Kidney epithelial cell (primary cell): Measurements from ENCODE around the gene MVB12B. TPM values are rescaled to one million over a fixed set of nuclear protein-coding genes. Genes with fewer than 3 reads are reported as not detected.

Experiments
- DNase-seq: peaks from one replicate; pipeline ENCODE4 v3.0.0-alpha.2; 2010; ENCODE audit warnings: low read depth
- H3K27me3 ChIP-seq: 2 replicates; pipeline ENCODE4 v1.6.0; 2011; ENCODE audit warnings: low read length; ENCODE audit not compliant: control insufficient read depth, insufficient read depth
- H3K36me3 ChIP-seq: 2 replicates; pipeline ENCODE4 v1.5.1; 2011; ENCODE audit warnings: low read length; ENCODE audit not compliant: control insufficient read depth, insufficient read depth
- H3K4me3 ChIP-seq: 2 replicates; pipeline ENCODE4 v1.5.1; 2011; ENCODE audit warnings: low read depth, mild to moderate bottlenecking, control low read depth, low read length
- total RNA-seq: library from RNA; depleted of rRNA; stranded (reverse); fragments of >200 nt; gene quantifications from 2 replicates; pipeline ENCODE4 v1.2.3, GENCODE V29; 2015
- TF ChIP-seq, protein P1 (sequence below): IDR thresholded peaks from 2 replicates; pipeline ENCODE4 v1.5.1; 2011; ENCODE audit warnings: mild to moderate bottlenecking, moderate library complexity, low read length, control low read depth, inconsistent platforms; ENCODE audit not compliant: insufficient read depth, poor library complexity, severe bottlenecking

Gene MVB12B
- total RNA-seq, 1 donor from 2014 or later, result 13.1 TPM

DNA sequence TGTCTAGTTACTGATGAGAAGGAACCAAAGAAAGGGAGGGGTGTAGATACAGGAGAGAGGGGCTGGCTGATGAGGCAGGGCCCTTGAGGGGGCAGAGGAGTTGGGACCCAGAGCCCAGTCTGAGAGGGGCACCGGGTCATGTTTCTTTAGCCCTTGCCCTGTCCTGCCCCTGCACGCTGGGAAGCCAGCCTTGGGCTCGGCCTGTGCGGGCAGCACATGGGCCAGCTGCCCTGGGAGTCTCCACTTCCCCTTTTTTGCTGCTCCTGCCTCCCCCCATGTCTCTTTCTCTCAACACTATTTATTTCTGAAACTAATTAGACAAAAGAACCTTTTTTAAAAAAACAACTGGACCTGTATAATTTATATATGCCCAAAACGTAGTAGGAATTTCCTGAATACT lies 20.5 kb downstream of the MVB12B start:
- no peak overlapping the region for H3K4me3 ChIP-seq
- DNase-seq, result no peak
- TF ChIP-seq, protein P1, sequence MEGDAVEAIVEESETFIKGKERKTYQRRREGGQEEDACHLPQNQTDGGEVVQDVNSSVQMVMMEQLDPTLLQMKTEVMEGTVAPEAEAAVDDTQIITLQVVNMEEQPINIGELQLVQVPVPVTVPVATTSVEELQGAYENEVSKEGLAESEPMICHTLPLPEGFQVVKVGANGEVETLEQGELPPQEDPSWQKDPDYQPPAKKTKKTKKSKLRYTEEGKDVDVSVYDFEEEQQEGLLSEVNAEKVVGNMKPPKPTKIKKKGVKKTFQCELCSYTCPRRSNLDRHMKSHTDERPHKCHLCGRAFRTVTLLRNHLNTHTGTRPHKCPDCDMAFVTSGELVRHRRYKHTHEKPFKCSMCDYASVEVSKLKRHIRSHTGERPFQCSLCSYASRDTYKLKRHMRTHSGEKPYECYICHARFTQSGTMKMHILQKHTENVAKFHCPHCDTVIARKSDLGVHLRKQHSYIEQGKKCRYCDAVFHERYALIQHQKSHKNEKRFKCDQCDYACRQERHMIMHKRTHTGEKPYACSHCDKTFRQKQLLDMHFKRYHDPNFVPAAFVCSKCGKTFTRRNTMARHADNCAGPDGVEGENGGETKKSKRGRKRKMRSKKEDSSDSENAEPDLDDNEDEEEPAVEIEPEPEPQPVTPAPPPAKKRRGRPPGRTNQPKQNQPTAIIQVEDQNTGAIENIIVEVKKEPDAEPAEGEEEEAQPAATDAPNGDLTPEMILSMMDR, result no peak
- H3K36me3 ChIP-seq, result no peaks in the 10 kb centered on the region
- H3K27me3 ChIP-seq, result no peaks in the 10 kb centered on the region

DNA sequence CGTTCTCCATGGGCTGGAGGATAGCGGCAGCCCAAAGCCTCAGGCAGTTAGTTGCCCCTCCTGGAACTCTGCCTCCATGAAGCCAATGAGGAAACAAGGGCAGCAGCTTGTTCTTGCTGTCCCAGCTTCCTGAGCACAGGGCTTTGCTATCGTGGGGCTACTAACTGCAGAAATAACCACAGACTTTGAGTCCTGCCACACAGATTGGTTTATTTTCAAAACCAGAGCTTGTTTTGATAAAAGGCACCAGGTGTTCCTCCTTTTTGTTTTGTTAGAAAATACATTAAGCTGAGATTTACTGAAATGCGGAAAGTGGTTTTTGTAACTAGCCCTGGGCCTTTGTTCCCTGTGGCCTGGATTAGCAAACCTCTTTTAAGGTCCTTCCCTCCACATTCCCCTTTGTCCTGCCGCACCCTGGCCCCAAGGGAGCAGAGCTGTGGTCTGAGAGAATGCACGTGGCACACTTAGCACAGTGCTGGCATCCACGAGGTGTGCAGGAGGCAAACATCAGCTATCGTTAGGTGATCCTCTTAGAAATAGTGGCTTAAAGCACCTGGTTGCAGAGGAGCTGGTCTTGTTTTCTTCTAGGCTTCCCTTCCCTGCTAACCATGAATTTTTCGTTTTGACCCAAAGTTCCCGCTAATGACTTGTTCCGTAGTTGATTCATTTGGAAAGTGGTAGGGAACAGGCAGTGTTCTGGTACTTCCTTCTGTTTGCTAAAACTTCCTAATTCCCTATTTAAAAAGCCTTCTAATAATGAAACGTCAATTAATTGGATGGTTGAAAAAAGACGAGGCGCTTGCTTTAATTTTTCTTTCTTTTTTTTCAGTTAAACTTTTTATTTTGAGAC lies 21.5 kb downstream of the MVB12B start:
- DNase-seq, result no peak
- H3K4me3 ChIP-seq, result no peak overlapping the region
- H3K27me3 ChIP-seq, result no peaks in the 10 kb centered on the region

DNA sequence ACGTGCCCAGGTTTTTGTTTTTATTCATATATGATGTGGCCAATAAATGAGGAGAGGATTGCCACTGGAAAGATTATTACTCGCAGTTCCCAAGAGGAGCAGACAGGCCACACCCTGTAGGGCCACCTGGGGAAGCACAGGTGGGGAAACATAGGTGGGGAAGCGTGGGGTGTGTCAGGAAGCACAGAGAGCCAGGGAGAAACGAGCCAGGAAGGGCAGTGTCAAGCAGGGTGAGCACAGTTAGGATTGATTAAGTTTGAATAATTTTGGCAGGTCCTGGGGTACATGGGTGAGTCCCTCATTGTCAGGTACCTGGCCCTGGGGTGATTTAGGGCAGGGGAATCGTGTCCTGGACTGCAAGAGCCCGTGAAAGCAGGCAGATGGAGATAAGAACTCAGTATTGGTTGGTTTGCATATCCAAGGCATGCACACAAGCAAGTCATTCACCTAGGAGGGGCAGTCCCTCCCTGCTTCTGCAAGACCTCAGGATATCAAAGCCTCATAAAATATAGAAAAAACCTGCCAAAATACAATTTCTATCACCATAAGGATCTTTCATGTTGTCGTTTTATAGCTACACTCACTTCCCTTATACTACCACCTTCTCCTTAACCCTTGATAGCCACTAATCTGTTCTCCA lies 22.4 kb downstream of the MVB12B start:
- H3K36me3 ChIP-seq, result no peaks in the 10 kb centered on the region
- no peaks in the 10 kb centered on the region for H3K27me3 ChIP-seq
- no peak overlapping the region for H3K4me3 ChIP-seq
- TF ChIP-seq, protein P1, result no peak
- no peak for DNase-seq

More for the DNA sequence above, 21.5 kb downstream of the MVB12B start:
- no peaks in the 10 kb centered on the region for H3K36me3 ChIP-seq
- TF ChIP-seq, protein P1, result no peak

DNA sequence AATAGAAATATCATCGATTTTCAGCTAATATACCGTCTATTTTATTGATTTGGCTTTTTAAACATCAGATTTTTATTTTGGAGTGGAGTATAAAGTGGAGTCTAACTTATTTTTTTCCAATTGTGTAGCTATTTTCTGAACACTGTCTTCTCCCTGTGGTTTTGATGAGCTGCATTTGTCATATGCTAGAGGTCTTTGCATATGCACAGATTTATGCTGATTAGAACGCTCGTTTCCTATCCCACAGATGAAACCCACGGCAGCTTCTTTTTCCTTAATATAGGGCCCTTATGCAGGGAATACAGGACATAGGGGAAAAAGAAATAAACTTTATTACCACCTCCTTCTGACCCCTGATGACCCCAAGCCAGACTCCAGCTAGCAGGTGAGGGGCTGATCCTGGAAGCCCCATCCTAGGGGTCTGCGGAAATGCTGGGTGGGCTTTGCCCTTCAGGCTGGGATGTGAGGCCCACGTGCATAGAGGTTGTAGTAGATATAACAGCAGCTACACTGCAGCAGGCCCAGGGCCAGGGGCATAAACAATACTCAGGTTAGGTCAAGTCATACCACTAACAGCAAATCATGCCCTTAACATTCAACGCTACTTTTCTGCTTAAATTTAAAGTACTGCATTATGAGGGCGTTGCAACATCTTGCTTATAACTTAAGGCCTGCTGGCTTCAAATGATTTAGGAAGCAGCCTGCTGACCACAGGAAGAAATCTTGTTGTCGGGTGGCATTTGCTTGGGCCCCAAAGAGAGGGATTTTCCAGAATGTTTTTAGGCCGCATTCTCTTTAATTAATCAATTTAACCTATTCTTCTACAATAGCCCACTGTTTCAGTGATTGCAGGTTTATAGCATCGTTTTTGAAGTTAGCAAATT lies 28.5 kb downstream of the MVB12B start:
- no peaks in the 10 kb centered on the region for H3K27me3 ChIP-seq
- no peak overlapping the region for H3K4me3 ChIP-seq
- no peaks in the 10 kb centered on the region for H3K36me3 ChIP-seq
- DNase-seq, result no peak
- TF ChIP-seq, protein P1, result no peak

DNA sequence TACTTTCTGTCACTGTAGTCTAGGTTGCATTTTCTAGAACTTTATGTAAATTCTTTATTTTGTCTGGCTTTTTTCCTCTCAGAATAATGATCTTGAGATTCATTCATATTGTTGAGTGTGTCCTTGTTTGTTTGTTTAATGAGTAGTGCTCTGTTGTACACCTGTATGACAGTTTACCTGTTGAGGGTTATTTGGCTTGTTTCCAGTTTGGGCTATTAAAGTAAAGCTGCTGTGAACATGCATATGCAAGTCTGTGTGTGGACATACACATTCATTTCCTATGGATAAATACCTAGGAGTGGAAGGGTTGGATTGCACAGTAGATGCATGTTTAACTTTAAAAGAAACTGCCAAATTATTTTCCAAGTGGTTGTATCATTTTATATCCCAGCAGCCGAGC lies 30.4 kb downstream of the MVB12B start:
- H3K36me3 ChIP-seq, result no peaks in the 10 kb centered on the region
- no peaks in the 10 kb centered on the region for H3K27me3 ChIP-seq
- H3K4me3 ChIP-seq, result no peak overlapping the region
- TF ChIP-seq, protein P1, result no peak
- no peak for DNase-seq
